ENCODE data around the gene GALNT3.

The GALNT3 gene

GRCh38 chr2:165790466-165790865 is 3.6 kb downstream of the GALNT3 start (continued):
- TF ChIP-seq, protein P1, sequence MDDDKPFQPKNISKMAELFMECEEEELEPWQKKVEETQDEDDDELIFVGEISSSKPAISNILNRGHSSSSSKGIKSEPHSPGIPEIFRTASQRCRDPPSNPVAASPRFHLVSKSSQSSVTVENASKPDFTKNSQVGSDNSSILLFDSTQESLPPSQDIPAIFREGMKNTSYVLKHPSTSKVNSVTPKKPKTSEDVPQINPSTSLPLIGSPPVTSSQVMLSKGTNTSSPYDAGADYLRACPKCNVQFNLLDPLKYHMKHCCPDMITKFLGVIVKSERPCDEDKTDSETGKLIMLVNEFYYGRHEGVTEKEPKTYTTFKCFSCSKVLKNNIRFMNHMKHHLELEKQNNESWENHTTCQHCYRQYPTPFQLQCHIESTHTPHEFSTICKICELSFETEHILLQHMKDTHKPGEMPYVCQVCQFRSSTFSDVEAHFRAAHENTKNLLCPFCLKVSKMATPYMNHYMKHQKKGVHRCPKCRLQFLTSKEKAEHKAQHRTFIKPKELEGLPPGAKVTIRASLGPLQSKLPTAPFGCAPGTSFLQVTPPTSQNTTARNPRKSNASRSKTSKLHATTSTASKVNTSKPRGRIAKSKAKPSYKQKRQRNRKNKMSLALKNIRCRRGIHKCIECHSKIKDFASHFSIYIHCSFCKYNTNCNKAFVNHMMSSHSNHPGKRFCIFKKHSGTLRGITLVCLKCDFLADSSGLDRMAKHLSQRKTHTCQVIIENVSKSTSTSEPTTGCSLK (tag by site-specific recombination; IDR thresholded peaks at IDR 0.05): no peak
- TF ChIP-seq REPIN1 (tag by site-specific recombination; IDR thresholded peaks at IDR 0.05; ENCODE audit: low read depth) (no peak), ZNF610 (tag by site-specific recombination; IDR thresholded peaks at IDR 0.05; ENCODE audit: borderline replicate concordance) (no peak), ZNF837 (tag by site-specific recombination; IDR thresholded peaks at IDR 0.05) (no peak), BCL11A (tag by site-specific recombination; IDR thresholded peaks at IDR 0.05; ENCODE audit: low read depth) (no peak), ZNF335 (tag by site-specific recombination; conservative IDR thresholded peaks at IDR 0.05) (no peak), ZNF426 (tag by site-specific recombination; IDR thresholded peaks at IDR 0.05) (no peak), ZNF433 (tag by site-specific recombination; IDR thresholded peaks at IDR 0.05; ENCODE audit: low read depth) (no peak)

DNA sequence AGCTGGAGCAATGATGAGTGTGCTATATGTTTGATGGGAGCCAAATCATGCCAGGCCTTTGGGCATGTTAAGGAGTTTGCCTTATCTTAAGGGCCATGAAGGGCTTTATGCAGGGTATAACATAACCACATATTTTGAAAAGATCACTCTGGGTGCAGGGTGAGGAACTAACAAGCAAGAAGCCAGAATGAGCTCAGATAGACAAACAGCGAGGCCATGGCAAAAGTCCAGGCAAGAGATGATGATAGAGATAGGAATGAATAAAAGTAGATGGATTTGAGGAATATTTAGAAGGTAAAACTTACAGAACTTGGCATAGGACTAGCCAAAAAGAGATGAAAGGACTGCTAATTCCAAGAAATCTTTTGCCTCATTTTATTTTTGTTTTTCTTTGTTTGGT is 6.7 kb downstream of the GALNT3 start:
- CTCF ChIA-PET: interaction anchor here (0.6 to 1.4 kb wide), 3 partner anchors 8 to 97 kb away, joined by 3 to 6 read pairs (median 5); no protein-coding TSS in a partner anchor
- peaks cover 3 to 4% of the 10 kb centered on the region in 2 experiments; a peak in 2 of 3 replicates for H3K36me3 ChIP-seq (ENCODE audit: control insufficient read depth in 2 of 2, insufficient read depth in 1 of 2, low read length in 2 of 2)
- TF ChIP-seq ZNF529 (tag by site-specific recombination; IDR thresholded peaks at IDR 0.05; ENCODE audit: insufficient replicate concordance): no peak
- TF ChIP-seq ZNF830 (tag by site-specific recombination; IDR thresholded peaks at IDR 0.05; ENCODE audit: low read depth): no peak
- no peak for TF ChIP-seq SCRT2 (tag by site-specific recombination; IDR thresholded peaks at IDR 0.05)
- no peak for TF ChIP-seq ZBTB20 (tag by site-specific recombination; IDR thresholded peaks at IDR 0.05)
- no peak for TF ChIP-seq ZSCAN16 (tag by site-specific recombination; IDR thresholded peaks at IDR 0.05)
- no peak for TF ChIP-seq YY2 (tag by site-specific recombination; IDR thresholded peaks at IDR 0.05)
- no peak overlapping the region for H3K4me3 ChIP-seq (ENCODE audit: low read depth, low read length)
- no peaks in the 10 kb centered on the region for H3K9me3 ChIP-seq (ENCODE audit: control insufficient read depth, insufficient read depth, low read depth, low read length)
- no peak overlapping the region for H3K27ac ChIP-seq (ENCODE audit: extremely low read depth, low read depth, low read length)
- peaks cover 22% of the 10 kb centered on the region for H3K4me1 ChIP-seq (ENCODE audit: control insufficient read depth, insufficient read depth, low read length)
- POLR2A ChIA-PET: no interaction called here

GRCh38 chr2:165779706-165780105 is 14.3 kb downstream of the GALNT3 start:
- CTCF ChIA-PET: interaction anchor here (0.5 to 2.8 kb wide), 18 partner anchors 8 to 918 kb away, joined by 3 to 14 read pairs (median 4); no protein-coding TSS in a partner anchor
- H3K36me3 ChIP-seq (ENCODE audit: control insufficient read depth in 2 of 2, insufficient read depth in 1 of 2, low read length in 2 of 2): peaks cover 3 to 8% of the 10 kb centered on the region in 2 experiments; a peak in 1 of 3 replicates
- no peak for TF ChIP-seq ZBTB17 (tag by site-specific recombination; IDR thresholded peaks at IDR 0.05)
- no peak for TF ChIP-seq SCRT1 (tag by site-specific recombination; IDR thresholded peaks at IDR 0.05; ENCODE audit: borderline replicate concordance)
- no peak for TF ChIP-seq OVOL3 (tag by site-specific recombination; IDR thresholded peaks at IDR 0.05)
- no peak for TF ChIP-seq ZNF202 (tag by site-specific recombination; IDR thresholded peaks at IDR 0.05; ENCODE audit: borderline replicate concordance)
- no peak for TF ChIP-seq ZNF585B (tag by site-specific recombination; IDR thresholded peaks at IDR 0.05)
- TF ChIP-seq ZNF837 (tag by site-specific recombination; IDR thresholded peaks at IDR 0.05): no peak
- no peak for TF ChIP-seq GLIS2 (tag by site-specific recombination; IDR thresholded peaks at IDR 0.05)
- TF ChIP-seq ZNF174 (tag by site-specific recombination; IDR thresholded peaks at IDR 0.05): no peak
- TF ChIP-seq ZNF19 (tag by site-specific recombination; IDR thresholded peaks at IDR 0.05; ENCODE audit: low read depth): no peak
- no peak for TF ChIP-seq ZNF596 (tag by site-specific recombination; IDR thresholded peaks at IDR 0.05)
- TF ChIP-seq ZIC2 (tag by site-specific recombination; IDR thresholded peaks at IDR 0.05): no peak
- no peak for TF ChIP-seq TCF7L2 (IDR thresholded peaks at IDR 0.05; ENCODE audit: borderline replicate concordance, low read depth, low read length)
- TF ChIP-seq ZNF529 (tag by site-specific recombination; IDR thresholded peaks at IDR 0.05; ENCODE audit: insufficient replicate concordance): no peak
- TF ChIP-seq, protein P2, sequence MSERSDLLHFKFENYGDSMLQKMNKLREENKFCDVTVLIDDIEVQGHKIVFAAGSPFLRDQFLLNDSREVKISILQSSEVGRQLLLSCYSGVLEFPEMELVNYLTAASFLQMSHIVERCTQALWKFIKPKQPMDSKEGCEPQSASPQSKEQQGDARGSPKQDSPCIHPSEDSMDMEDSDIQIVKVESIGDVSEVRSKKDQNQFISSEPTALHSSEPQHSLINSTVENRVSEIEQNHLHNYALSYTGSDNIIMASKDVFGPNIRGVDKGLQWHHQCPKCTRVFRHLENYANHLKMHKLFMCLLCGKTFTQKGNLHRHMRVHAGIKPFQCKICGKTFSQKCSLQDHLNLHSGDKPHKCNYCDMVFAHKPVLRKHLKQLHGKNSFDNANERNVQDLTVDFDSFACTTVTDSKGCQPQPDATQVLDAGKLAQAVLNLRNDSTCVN (tag by site-specific recombination; optimal IDR thresholded peaks at IDR 0.05): no peak
- TF ChIP-seq OSR2 (tag by site-specific recombination; IDR thresholded peaks at IDR 0.05): no peak
- TF ChIP-seq ZNF324 (tag by site-specific recombination; IDR thresholded peaks at IDR 0.05): no peak
- TF ChIP-seq ZNF311 (tag by site-specific recombination; IDR thresholded peaks at IDR 0.05; ENCODE audit: borderline replicate concordance): no peak
- no peak for TF ChIP-seq ZNF248 (tag by site-specific recombination; IDR thresholded peaks at IDR 0.05)
- H3K4me3 ChIP-seq (ENCODE audit: low read depth, low read length): no peak overlapping the region
- H3K27ac ChIP-seq (ENCODE audit: extremely low read depth, low read depth, low read length): no peak overlapping the region
- no peaks in the 10 kb centered on the region for H3K9me3 ChIP-seq (ENCODE audit: control insufficient read depth, insufficient read depth, low read depth, low read length)
- POLR2A ChIA-PET: no interaction called here
- H3K4me1 ChIP-seq (ENCODE audit: control insufficient read depth, insufficient read depth, low read length): peaks cover 21% of the 10 kb centered on the region; the same call in 1 of the 2 replicates
